ENCODE results near the gene IGFLR1. TPM values are rescaled to one million over a fixed set of nuclear protein-coding genes. Genes with fewer than 3 reads are reported as not detected.

IGFLR1 gene
- polyA plus RNA-seq, 3 donors, result 80.5 to 144 (median 119) TPM

DNA sequence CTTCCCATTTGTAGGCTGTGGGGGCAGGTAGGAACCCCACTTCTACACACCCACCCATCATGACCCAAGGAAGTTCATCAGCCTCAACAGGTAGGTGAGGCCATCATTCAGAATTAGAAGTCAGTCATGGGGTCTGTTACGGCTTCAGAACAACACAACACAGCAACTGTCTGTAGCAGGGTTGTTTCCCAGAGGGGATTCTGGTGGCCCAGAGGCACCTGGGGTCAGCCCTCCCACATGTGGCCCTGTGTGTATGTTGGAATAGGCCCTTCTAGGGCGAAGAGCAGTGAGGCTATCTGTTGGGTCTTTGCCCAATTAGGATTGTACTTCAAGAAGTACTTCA, 3.4 kb downstream of the IGFLR1 start:
- Mint-ChIP-seq H3K27me3 (ENCODE audit: low read depth in 3 of 3) (no peaks in the 10 kb centered on the region), H3K36me3 (peaks cover 48 to 65% of the 10 kb centered on the region in 2 donors), H3K9me3 (no peaks in the 10 kb centered on the region), H3K4me3 (no peak overlapping the region), H3K27ac (no peak overlapping the region), H3K4me1 (peaks cover 32% of the 10 kb centered on the region)
- Histone ChIP-seq H3K4me3 (replicated peaks in 1 of 3; ENCODE audit: low read depth in 2 of 3, low read length in 3 of 3) (no peak overlapping the region), H3K36me3 (replicated peaks in 1 of 2; ENCODE audit: control insufficient read depth in 1 of 2, insufficient read depth in 2 of 2, low read length in 2 of 2) (peaks cover 45 to 58% of the 10 kb centered on the region in 2 donors), H3K27ac (ENCODE audit: low read depth in 1 of 2, low read length in 2 of 2) (peak overlapping the region in 1 of 2 donors; percentile 5), H2AFZ (ENCODE audit: insufficient read depth, low read depth, low read length, poor library complexity, severe bottlenecking) (no peak overlapping the region), H4K20me1 (ENCODE audit: insufficient read depth, low read length) (peaks cover 57% of the 10 kb centered on the region), H3K79me2 (ENCODE audit: insufficient read depth, low read length) (peaks cover 29% of the 10 kb centered on the region), H3K27me3 (ENCODE audit: control insufficient read depth in 2 of 2, insufficient read depth in 2 of 2, low read length in 2 of 2) (no peaks in the 10 kb centered on the region), H3K9ac (ENCODE audit: insufficient read depth, low read length, poor library complexity, severe bottlenecking) (no peak overlapping the region), H3K4me2 (replicated peaks; ENCODE audit: extremely low read depth, low read length, poor library complexity, severe bottlenecking) (no peak overlapping the region), H3K4me1 (ENCODE audit: control insufficient read depth in 1 of 2, insufficient read depth in 2 of 2, low read length in 2 of 2) (peaks cover 36 to 46% of the 10 kb centered on the region in 2 donors), H3K9me3 (replicated peaks in 1 of 2; ENCODE audit: control insufficient read depth in 1 of 2, insufficient read depth in 1 of 2, low read length in 2 of 2) (no peaks in the 10 kb centered on the region)
- intact Hi-C loops (cut with micrococcal nuclease), result no loop called here
- no peak for DNase-seq
- TF ChIP-seq, protein P1, sequence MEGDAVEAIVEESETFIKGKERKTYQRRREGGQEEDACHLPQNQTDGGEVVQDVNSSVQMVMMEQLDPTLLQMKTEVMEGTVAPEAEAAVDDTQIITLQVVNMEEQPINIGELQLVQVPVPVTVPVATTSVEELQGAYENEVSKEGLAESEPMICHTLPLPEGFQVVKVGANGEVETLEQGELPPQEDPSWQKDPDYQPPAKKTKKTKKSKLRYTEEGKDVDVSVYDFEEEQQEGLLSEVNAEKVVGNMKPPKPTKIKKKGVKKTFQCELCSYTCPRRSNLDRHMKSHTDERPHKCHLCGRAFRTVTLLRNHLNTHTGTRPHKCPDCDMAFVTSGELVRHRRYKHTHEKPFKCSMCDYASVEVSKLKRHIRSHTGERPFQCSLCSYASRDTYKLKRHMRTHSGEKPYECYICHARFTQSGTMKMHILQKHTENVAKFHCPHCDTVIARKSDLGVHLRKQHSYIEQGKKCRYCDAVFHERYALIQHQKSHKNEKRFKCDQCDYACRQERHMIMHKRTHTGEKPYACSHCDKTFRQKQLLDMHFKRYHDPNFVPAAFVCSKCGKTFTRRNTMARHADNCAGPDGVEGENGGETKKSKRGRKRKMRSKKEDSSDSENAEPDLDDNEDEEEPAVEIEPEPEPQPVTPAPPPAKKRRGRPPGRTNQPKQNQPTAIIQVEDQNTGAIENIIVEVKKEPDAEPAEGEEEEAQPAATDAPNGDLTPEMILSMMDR (IDR thresholded peaks at IDR 0.05), result no peak
- 86% methylated on average over 1 of the region's 2 CpGs for WGBS (ENCODE audit: insufficient coverage)

DNA sequence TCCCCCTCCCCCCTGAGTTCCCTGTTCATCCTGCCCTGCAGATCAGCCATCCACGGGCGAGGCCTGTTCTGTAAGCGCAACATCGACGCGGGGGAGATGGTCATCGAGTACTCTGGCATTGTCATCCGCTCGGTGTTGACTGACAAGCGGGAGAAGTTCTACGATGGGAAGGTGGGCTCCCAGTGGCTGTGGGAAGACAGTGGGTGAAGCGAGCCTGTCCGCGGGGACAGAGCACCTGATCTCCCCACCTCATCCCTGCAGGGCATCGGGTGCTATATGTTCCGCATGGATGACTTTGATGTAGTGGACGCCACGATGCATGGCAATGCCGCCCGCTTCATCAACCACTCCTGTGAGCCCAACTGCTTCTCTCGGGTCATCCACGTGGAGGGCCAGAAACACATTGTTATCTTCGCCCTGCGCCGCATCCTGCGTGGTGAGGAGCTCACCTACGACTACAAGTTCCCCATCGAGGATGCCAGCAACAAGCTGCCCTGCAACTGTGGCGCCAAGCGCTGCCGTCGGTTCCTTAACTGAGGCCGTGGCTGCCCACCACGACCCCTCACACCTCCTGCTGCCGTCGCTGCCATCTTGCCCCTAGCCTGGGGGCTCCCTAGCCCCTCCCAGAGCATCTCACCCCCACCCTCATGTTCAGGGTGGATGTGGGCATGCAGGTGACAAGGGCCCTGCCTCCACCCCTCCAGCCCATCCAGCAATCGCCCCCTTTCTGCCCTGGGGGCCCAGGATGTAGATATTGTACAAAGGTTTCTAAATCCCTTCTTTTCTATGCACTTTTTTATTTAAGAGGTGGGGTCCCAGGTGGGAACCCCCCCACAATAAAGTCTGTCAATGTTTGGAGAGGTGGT, 4.0 kb downstream of the IGFLR1 start:
- Mint-ChIP-seq H3K27me3 (ENCODE audit: low read depth in 3 of 3) (no peaks in the 10 kb centered on the region), H3K9me3 (no peaks in the 10 kb centered on the region), H3K4me3 (no peak overlapping the region), H3K4me1 (peaks cover 28% of the 10 kb centered on the region), H3K27ac (peak overlapping the region in 4 of 7 donors; percentile 23 to 70 (median 44)), H3K36me3 (peaks cover 50 to 71% of the 10 kb centered on the region in 2 donors)
- TF ChIP-seq, protein P1 (IDR thresholded peaks at IDR 0.05), result no peak
- Histone ChIP-seq H3K9ac (ENCODE audit: insufficient read depth, low read length, poor library complexity, severe bottlenecking) (no peak overlapping the region), H3K36me3 (replicated peaks in 1 of 2; ENCODE audit: control insufficient read depth in 1 of 2, insufficient read depth in 2 of 2, low read length in 2 of 2) (peaks cover 51 to 64% of the 10 kb centered on the region in 2 donors), H3K27me3 (ENCODE audit: control insufficient read depth in 2 of 2, insufficient read depth in 2 of 2, low read length in 2 of 2) (no peaks in the 10 kb centered on the region), H2AFZ (ENCODE audit: insufficient read depth, low read depth, low read length, poor library complexity, severe bottlenecking) (no peak overlapping the region), H3K4me3 (replicated peaks in 1 of 3; ENCODE audit: low read depth in 2 of 3, low read length in 3 of 3) (no peak overlapping the region), H3K9me3 (replicated peaks in 1 of 2; ENCODE audit: control insufficient read depth in 1 of 2, insufficient read depth in 1 of 2, low read length in 2 of 2) (no peaks in the 10 kb centered on the region), H3K4me1 (ENCODE audit: control insufficient read depth in 1 of 2, insufficient read depth in 2 of 2, low read length in 2 of 2) (peaks cover 30 to 40% of the 10 kb centered on the region in 2 donors), H4K20me1 (ENCODE audit: insufficient read depth, low read length) (peaks cover 62% of the 10 kb centered on the region), H3K27ac (ENCODE audit: low read depth in 1 of 2, low read length in 2 of 2) (peak overlapping the region in 1 of 2 donors; percentile 18), H3K79me2 (ENCODE audit: insufficient read depth, low read length) (peaks cover 24% of the 10 kb centered on the region), H3K4me2 (replicated peaks; ENCODE audit: extremely low read depth, low read length, poor library complexity, severe bottlenecking) (no peak overlapping the region)
- no peak for DNase-seq
- WGBS (ENCODE audit: insufficient coverage), result 92% methylated on average over 24 of the region's 37 CpGs
- intact Hi-C loops (cut with micrococcal nuclease), result no loop called here
